Smooth muscle cell (in vitro differentiated cells): ENCODE measurements around the gene HAPSTR1. TPM values are rescaled to one million over a fixed set of nuclear protein-coding genes. Genes with fewer than 3 reads are reported as not detected.

Source experiments
- DNase-seq: peaks from one replicate; lab custom pipeline; 2025; ENCODE audit not compliant: unreplicated experiment; lab: John Stamatoyannopoulos, UW
- H2AFZ ChIP-seq: fragments of 200-600 bp; sonication (generic); 2 replicates; pipeline ENCODE4 v1.6.0; 2016; ENCODE audit warnings: antibody characterized with exemption, low read depth, mild to moderate bottlenecking
- H3F3A ChIP-seq: fragments of 200-600 bp; sonication (generic); 2 replicates; pipeline ENCODE4 v1.6.0; 2017; ENCODE audit warnings: antibody characterized with exemption, low read depth
- H3K27ac ChIP-seq: fragments of 200-600 bp; sonication (generic); 2 replicates; pipeline ENCODE4 v1.5.1; 2016; ENCODE audit warnings: low read depth, mild to moderate bottlenecking
- H3K27me3 ChIP-seq: fragments of 200-600 bp; sonication (generic); 2 replicates; pipeline ENCODE4 v1.6.1; 2016; ENCODE audit warnings: low read depth, mild to moderate bottlenecking
- H3K36me3 ChIP-seq: fragments of 200-600 bp; sonication (generic); 2 replicates; pipeline ENCODE4 v1.5.1; 2016; ENCODE audit warnings: low read depth
- H3K4me1 ChIP-seq: fragments of 200-600 bp; sonication (generic); 2 replicates; pipeline ENCODE4 v1.5.1; 2016; ENCODE audit warnings: low read depth
- H3K4me2 ChIP-seq: fragments of 200-600 bp; sonication (generic); 2 replicates; pipeline ENCODE4 v1.6.0; 2016; ENCODE audit warnings: mild to moderate bottlenecking
- H3K4me3 ChIP-seq: fragments of 200-600 bp; sonication (generic); 2 replicates; pipeline ENCODE4 v1.5.1; 2016; ENCODE audit warnings: mild to moderate bottlenecking
- H3K79me2 ChIP-seq: fragments of 200-600 bp; sonication (generic); 2 replicates; pipeline ENCODE4 v1.6.0; 2016; ENCODE audit warnings: low read depth, mild to moderate bottlenecking
- H3K9ac ChIP-seq: fragments of 200-600 bp; sonication (generic); 2 replicates; pipeline ENCODE4 v1.6.0; 2016; ENCODE audit warnings: low read depth
- H3K9me3 ChIP-seq: fragments of 200-600 bp; sonication (generic); replicated peaks from 2 replicates; pipeline ENCODE4 v1.5.1; 2016; ENCODE audit warnings: low read depth
- H4K20me1 ChIP-seq: fragments of 200-600 bp; sonication (generic); 2 replicates; pipeline ENCODE4 v1.6.0; 2016; ENCODE audit warnings: low read depth
- WGBS: methylation state at CpG from one replicate; pipeline ENCODE4 v1.1.7; 2016; ENCODE audit warnings: low lambda C conversion rate; 5-methylcytosine and 5-hydroxymethylcytosine counted together
- polyA plus RNA-seq: library from polyadenylated mRNA; unstranded; fragments of >200 nt; fragmentation: Nextera tagmentation; extraction: Ambion mirVana; gene quantifications from 2 replicates; pipeline ENCODE4 v1.2.1, GENCODE V29; 2016
- total RNA-seq: library from RNA; depleted of rRNA; stranded (reverse); fragments of >200 nt; gene quantifications from 2 replicates; pipeline ENCODE4 v1.2.3, GENCODE V29; 2014
- TF ChIP-seq, protein P1 (sequence below): fragments of 200-600 bp; sonication (generic); IDR thresholded peaks from 2 replicates; pipeline ENCODE4 v1.5.1; 2017; ENCODE audit warnings: borderline replicate concordance, mild to moderate bottlenecking, antibody characterized with exemption; ENCODE audit not compliant: insufficient read depth, poor library complexity, severe bottlenecking

The HAPSTR1 gene
- total and polyA plus RNA-seq, 2 experiments from 2014 or later, result 26.7 to 77.5 TPM

- no peak for DNase-seq
- Histone ChIP-seq H3K4me3 (no peak overlapping the region), H3K4me1 (no peaks in the 10 kb centered on the region)
Measured at GRCh38 chr16:9134306-9134705, 42.9 kb downstream of the HAPSTR1 start.

DNA sequence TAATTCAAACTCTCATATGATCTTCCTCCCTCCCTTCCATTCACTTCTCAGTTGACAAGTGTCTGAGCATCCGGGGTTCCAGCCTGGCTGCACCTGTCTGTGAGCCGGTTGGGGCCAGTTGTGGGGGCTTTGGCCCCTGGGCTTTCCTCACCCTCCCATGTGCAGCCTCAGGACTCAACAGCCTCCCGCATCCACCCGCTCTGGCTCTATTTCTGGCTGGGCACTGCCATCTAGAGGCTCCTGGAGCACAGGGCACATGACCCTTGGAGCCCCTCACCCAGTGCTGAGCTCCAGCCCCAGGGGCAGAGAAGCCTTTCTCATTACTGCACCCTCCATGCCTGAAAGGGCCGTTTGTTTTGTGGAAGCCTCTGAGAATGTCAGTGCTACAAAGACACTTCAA lies 43.3 kb downstream of the HAPSTR1 start:
- no peaks in the 10 kb centered on the region for H3K4me1 ChIP-seq
- TF ChIP-seq, protein P1, sequence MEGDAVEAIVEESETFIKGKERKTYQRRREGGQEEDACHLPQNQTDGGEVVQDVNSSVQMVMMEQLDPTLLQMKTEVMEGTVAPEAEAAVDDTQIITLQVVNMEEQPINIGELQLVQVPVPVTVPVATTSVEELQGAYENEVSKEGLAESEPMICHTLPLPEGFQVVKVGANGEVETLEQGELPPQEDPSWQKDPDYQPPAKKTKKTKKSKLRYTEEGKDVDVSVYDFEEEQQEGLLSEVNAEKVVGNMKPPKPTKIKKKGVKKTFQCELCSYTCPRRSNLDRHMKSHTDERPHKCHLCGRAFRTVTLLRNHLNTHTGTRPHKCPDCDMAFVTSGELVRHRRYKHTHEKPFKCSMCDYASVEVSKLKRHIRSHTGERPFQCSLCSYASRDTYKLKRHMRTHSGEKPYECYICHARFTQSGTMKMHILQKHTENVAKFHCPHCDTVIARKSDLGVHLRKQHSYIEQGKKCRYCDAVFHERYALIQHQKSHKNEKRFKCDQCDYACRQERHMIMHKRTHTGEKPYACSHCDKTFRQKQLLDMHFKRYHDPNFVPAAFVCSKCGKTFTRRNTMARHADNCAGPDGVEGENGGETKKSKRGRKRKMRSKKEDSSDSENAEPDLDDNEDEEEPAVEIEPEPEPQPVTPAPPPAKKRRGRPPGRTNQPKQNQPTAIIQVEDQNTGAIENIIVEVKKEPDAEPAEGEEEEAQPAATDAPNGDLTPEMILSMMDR, result peak; percentile 48
- DNase-seq, result no peak
- H3K9ac ChIP-seq, result no peak overlapping the region
- no peaks in the 10 kb centered on the region for H3K9me3 ChIP-seq
- 52% methylated on average over 5 of the region's 5 CpGs for WGBS
- no peak overlapping the region for H2AFZ ChIP-seq
- H3K4me2 ChIP-seq, result no peak overlapping the region
- no peak overlapping the region for H3K27ac ChIP-seq
- peaks cover 45% of the 10 kb centered on the region for H4K20me1 ChIP-seq
- no peaks in the 10 kb centered on the region for H3K27me3 ChIP-seq
- H3K79me2 ChIP-seq, result no peaks in the 10 kb centered on the region
- no peak overlapping the region for H3K4me3 ChIP-seq
- no peaks in the 10 kb centered on the region for H3K36me3 ChIP-seq
- H3F3A ChIP-seq, result no peaks in the 10 kb centered on the region

More at GRCh38 chr16:9134306-9134705, 42.9 kb downstream of the HAPSTR1 start:
- no peaks in the 10 kb centered on the region for H3K9me3 ChIP-seq
- no peaks in the 10 kb centered on the region for H3F3A ChIP-seq
- no peaks in the 10 kb centered on the region for H3K27me3 ChIP-seq
- no peaks in the 10 kb centered on the region for H3K36me3 ChIP-seq
- peaks cover 45% of the 10 kb centered on the region for H4K20me1 ChIP-seq
- H3K4me2 ChIP-seq, result no peak overlapping the region
- WGBS, result over 99% methylated on average over 5 of the region's 5 CpGs
- TF ChIP-seq, protein P1, result no peak
- no peaks in the 10 kb centered on the region for H3K79me2 ChIP-seq
- no peak overlapping the region for H3K27ac ChIP-seq
- no peak overlapping the region for H2AFZ ChIP-seq
- H3K9ac ChIP-seq, result no peak overlapping the region

DNA sequence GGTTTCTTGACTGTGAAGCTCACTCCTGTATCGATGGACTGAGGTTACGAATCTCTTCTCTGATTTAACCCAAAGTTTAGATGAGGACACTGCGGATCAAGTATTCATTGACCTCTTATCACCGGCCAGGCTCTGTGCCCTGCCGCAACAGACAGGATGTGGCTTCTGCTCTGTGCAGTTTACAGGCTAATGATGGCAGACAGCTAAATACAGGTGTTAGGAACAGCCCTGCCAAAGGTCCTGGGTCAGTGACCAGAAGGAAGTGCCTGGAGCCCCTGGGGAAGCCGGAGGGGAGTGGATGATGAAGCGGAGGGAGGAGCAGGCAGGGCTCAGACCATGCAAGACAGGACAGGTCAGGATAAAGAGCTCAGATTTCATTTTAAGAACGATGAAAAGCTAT lies 44.4 kb downstream of the HAPSTR1 start:
- H3K4me1 ChIP-seq, result no peaks in the 10 kb centered on the region
- DNase-seq, result no peak
- H3K9me3 ChIP-seq, result no peaks in the 10 kb centered on the region
- TF ChIP-seq, protein P1, result no peak
- no peak overlapping the region for H3K4me3 ChIP-seq
- H3K9ac ChIP-seq, result no peak overlapping the region
- H3K79me2 ChIP-seq, result no peaks in the 10 kb centered on the region
- peaks cover 40% of the 10 kb centered on the region for H4K20me1 ChIP-seq
- H2AFZ ChIP-seq, result no peak overlapping the region
- no peaks in the 10 kb centered on the region for H3F3A ChIP-seq
- H3K4me2 ChIP-seq, result no peak overlapping the region
- H3K27me3 ChIP-seq, result no peaks in the 10 kb centered on the region
- 81% methylated on average over 8 of the region's 8 CpGs for WGBS
- H3K36me3 ChIP-seq, result no peaks in the 10 kb centered on the region
- H3K27ac ChIP-seq, result no peak overlapping the region

GRCh38 chr16:9136596-9136995 lies 45.2 kb downstream of the HAPSTR1 start:
- no peak overlapping the region for H3K4me2 ChIP-seq
- 86% methylated on average over 13 of the region's 13 CpGs for WGBS
- no peak overlapping the region for H3K9ac ChIP-seq
- DNase-seq, result no peak
- H3K79me2 ChIP-seq, result no peaks in the 10 kb centered on the region
- H3K4me3 ChIP-seq, result no peak overlapping the region
- no peak overlapping the region for H3K27ac ChIP-seq
- H3K4me1 ChIP-seq, result no peaks in the 10 kb centered on the region
- TF ChIP-seq, protein P1, result no peak
- H2AFZ ChIP-seq, result no peak overlapping the region
- H4K20me1 ChIP-seq, result peaks cover 35% of the 10 kb centered on the region
- H3F3A ChIP-seq, result no peaks in the 10 kb centered on the region
- H3K9me3 ChIP-seq, result no peaks in the 10 kb centered on the region
- no peaks in the 10 kb centered on the region for H3K27me3 ChIP-seq
- H3K36me3 ChIP-seq, result no peaks in the 10 kb centered on the region
